Smooth muscle cell (in vitro differentiated cells): ENCODE results near the gene SH2B2. TPM values are rescaled to one million over a fixed set of nuclear protein-coding genes. Genes with fewer than 3 reads are reported as not detected.

Experiments used
- DNase-seq: peaks from one replicate; lab custom pipeline; 2025; ENCODE audit not compliant: unreplicated experiment; lab: John Stamatoyannopoulos, UW
- H2AFZ ChIP-seq: fragments of 200-600 bp; sonication (generic); 2 replicates; pipeline ENCODE4 v1.6.0; 2016; ENCODE audit warnings: antibody characterized with exemption, low read depth, mild to moderate bottlenecking
- H3F3A ChIP-seq: fragments of 200-600 bp; sonication (generic); 2 replicates; pipeline ENCODE4 v1.6.0; 2017; ENCODE audit warnings: antibody characterized with exemption, low read depth
- H3K27ac ChIP-seq: fragments of 200-600 bp; sonication (generic); 2 replicates; pipeline ENCODE4 v1.5.1; 2016; ENCODE audit warnings: low read depth, mild to moderate bottlenecking
- H3K27me3 ChIP-seq: fragments of 200-600 bp; sonication (generic); 2 replicates; pipeline ENCODE4 v1.6.1; 2016; ENCODE audit warnings: low read depth, mild to moderate bottlenecking
- H3K36me3 ChIP-seq: fragments of 200-600 bp; sonication (generic); 2 replicates; pipeline ENCODE4 v1.5.1; 2016; ENCODE audit warnings: low read depth
- H3K4me1 ChIP-seq: fragments of 200-600 bp; sonication (generic); 2 replicates; pipeline ENCODE4 v1.5.1; 2016; ENCODE audit warnings: low read depth
- H3K4me2 ChIP-seq: fragments of 200-600 bp; sonication (generic); 2 replicates; pipeline ENCODE4 v1.6.0; 2016; ENCODE audit warnings: mild to moderate bottlenecking
- H3K4me3 ChIP-seq: fragments of 200-600 bp; sonication (generic); 2 replicates; pipeline ENCODE4 v1.5.1; 2016; ENCODE audit warnings: mild to moderate bottlenecking
- H3K79me2 ChIP-seq: fragments of 200-600 bp; sonication (generic); 2 replicates; pipeline ENCODE4 v1.6.0; 2016; ENCODE audit warnings: low read depth, mild to moderate bottlenecking
- H3K9ac ChIP-seq: fragments of 200-600 bp; sonication (generic); 2 replicates; pipeline ENCODE4 v1.6.0; 2016; ENCODE audit warnings: low read depth
- H3K9me3 ChIP-seq: fragments of 200-600 bp; sonication (generic); replicated peaks from 2 replicates; pipeline ENCODE4 v1.5.1; 2016; ENCODE audit warnings: low read depth
- H4K20me1 ChIP-seq: fragments of 200-600 bp; sonication (generic); 2 replicates; pipeline ENCODE4 v1.6.0; 2016; ENCODE audit warnings: low read depth
- CTCF ChIP-seq: fragments of 200-600 bp; sonication (generic); IDR thresholded peaks from 2 replicates; pipeline ENCODE4 v1.5.1; 2017; ENCODE audit warnings: borderline replicate concordance, mild to moderate bottlenecking, antibody characterized with exemption; ENCODE audit not compliant: insufficient read depth, poor library complexity, severe bottlenecking
- WGBS: methylation state at CpG from one replicate; pipeline ENCODE4 v1.1.7; 2016; ENCODE audit warnings: low lambda C conversion rate; 5-methylcytosine and 5-hydroxymethylcytosine counted together
- polyA plus RNA-seq: library from polyadenylated mRNA; unstranded; fragments of >200 nt; fragmentation: Nextera tagmentation; extraction: Ambion mirVana; gene quantifications from 2 replicates; pipeline ENCODE4 v1.2.1, GENCODE V29; 2016
- total RNA-seq: library from RNA; depleted of rRNA; stranded (reverse); fragments of >200 nt; gene quantifications from 2 replicates; pipeline ENCODE4 v1.2.3, GENCODE V29; 2014

Gene SH2B2
- total and polyA plus RNA-seq, 2 experiments from 2014 or later = 8.2 to 12.4 TPM

- H2AFZ ChIP-seq = no peak overlapping the region
- peaks cover 2% of the 10 kb centered on the region for H3K4me1 ChIP-seq
- no peaks in the 10 kb centered on the region for H3K36me3 ChIP-seq
- no peak for DNase-seq
- WGBS = 75% methylated on average over 12 of the region's 13 CpGs
- no peaks in the 10 kb centered on the region for H3K27me3 ChIP-seq
- H3F3A ChIP-seq = no peaks in the 10 kb centered on the region
- no peaks in the 10 kb centered on the region for H4K20me1 ChIP-seq
- TF ChIP-seq CTCF = no peak
- H3K9me3 ChIP-seq = no peaks in the 10 kb centered on the region
- H3K27ac ChIP-seq = no peak overlapping the region
- no peak overlapping the region for H3K4me3 ChIP-seq
- H3K79me2 ChIP-seq = no peaks in the 10 kb centered on the region
- no peak overlapping the region for H3K9ac ChIP-seq
- no peak overlapping the region for H3K4me2 ChIP-seq
Observed at GRCh38 chr7:102270178-102270887, 16.3 kb upstream of the SH2B2 start.

GRCh38 chr7:102271158-102271798, 15.4 kb upstream of the SH2B2 start:
- no peaks in the 10 kb centered on the region for H3K36me3 ChIP-seq
- no peaks in the 10 kb centered on the region for H3K27me3 ChIP-seq
- no peak for DNase-seq
- H3K4me3 ChIP-seq = no peak overlapping the region
- no peak overlapping the region for H3K9ac ChIP-seq
- TF ChIP-seq CTCF = no peak
- H3K9me3 ChIP-seq = no peaks in the 10 kb centered on the region
- no peaks in the 10 kb centered on the region for H3K79me2 ChIP-seq
- WGBS = 97% methylated on average over 10 of the region's 10 CpGs
- H3K4me2 ChIP-seq = no peak overlapping the region
- peak overlapping the region; percentile 50 for H3K27ac ChIP-seq
- peaks cover 2% of the 10 kb centered on the region for H3K4me1 ChIP-seq
- H4K20me1 ChIP-seq = no peaks in the 10 kb centered on the region
- no peaks in the 10 kb centered on the region for H3F3A ChIP-seq
- no peak overlapping the region for H2AFZ ChIP-seq

- no peak overlapping the region for H3K4me3 ChIP-seq
- WGBS = 45% methylated on average over 21 of the region's 21 CpGs
- H3K4me2 ChIP-seq = peak overlapping the region; percentile 42
- H3F3A ChIP-seq = no peaks in the 10 kb centered on the region
- no peak overlapping the region for H2AFZ ChIP-seq
- no peaks in the 10 kb centered on the region for H3K27me3 ChIP-seq
- H3K9me3 ChIP-seq = no peaks in the 10 kb centered on the region
- peak; percentile 98 for TF ChIP-seq CTCF
- H3K9ac ChIP-seq = no peak overlapping the region
- H3K79me2 ChIP-seq = no peaks in the 10 kb centered on the region
- peaks cover 2% of the 10 kb centered on the region for H3K4me1 ChIP-seq
- peak; percentile 35 for DNase-seq
- H3K36me3 ChIP-seq = no peaks in the 10 kb centered on the region
- H3K27ac ChIP-seq = peak overlapping the region; percentile 50
- no peaks in the 10 kb centered on the region for H4K20me1 ChIP-seq
Observed at GRCh38 chr7:102272075-102272916, 14.4 kb upstream of the SH2B2 start.
